CD14-positive monocyte (primary cell): ENCODE data around the gene PRRC2B. TPM values are rescaled to one million over a fixed set of nuclear protein-coding genes. Genes with fewer than 3 reads are reported as not detected.
A peak's percentile ranks its signal among the peaks of the same experiment; 100 is the strongest.

Experiments used
- DNase-seq, 3 donors: peaks; one replicate each; pipeline ENCODE4 v3.0.0-alpha.2; 2011 to 2022
- H2AFZ ChIP-seq: 2 replicates; pipeline ENCODE4 v1.6.0; 2012; ENCODE audit warnings: mild to moderate bottlenecking, low read depth, low read length, inconsistent platforms; ENCODE audit not compliant: insufficient read depth, poor library complexity, severe bottlenecking
- H3K27ac ChIP-seq, 2 donors: 1 replicate in 1 of 2; 2 replicates in 1 of 2; pipeline ENCODE4 v1.5.1; 2012 to 2013; ENCODE audit warnings: low read length in 2 of 2, control low read depth in 1 of 2, inconsistent platforms in 1 of 2, low read depth in 1 of 2, mild to moderate bottlenecking in 1 of 2
- H3K27me3 ChIP-seq, 2 donors: one replicate each; pipeline versions ENCODE4 v1.6.0 to v1.6.1; 2011 to 2013; ENCODE audit warnings: low read length in 2 of 2; ENCODE audit not compliant: control insufficient read depth in 2 of 2, insufficient read depth in 2 of 2
- H3K36me3 ChIP-seq, 2 donors: replicated peaks in 1 of 2; 1 replicate in 1 of 2; 2 replicates in 1 of 2; pipeline versions ENCODE4 v1.5.1 to v1.6.1; 2012 to 2013; ENCODE audit warnings: low read length in 2 of 2, control low read depth in 1 of 2, inconsistent platforms in 1 of 2, mild to moderate bottlenecking in 1 of 2; ENCODE audit not compliant: insufficient read depth in 2 of 2, control insufficient read depth in 1 of 2
- H3K4me1 ChIP-seq, 2 donors: 1 replicate in 1 of 2; 2 replicates in 1 of 2; pipeline versions ENCODE4 v1.5.1 to v1.6.1; 2012 to 2013; ENCODE audit warnings: low read length in 2 of 2, control low read depth in 1 of 2, inconsistent platforms in 1 of 2, mild to moderate bottlenecking in 1 of 2, moderate library complexity in 1 of 2; ENCODE audit not compliant: insufficient read depth in 2 of 2, control insufficient read depth in 1 of 2
- H3K4me2 ChIP-seq: replicated peaks from 2 replicates; pipeline ENCODE3; 2012; ENCODE audit warnings: low read length, moderate library complexity, mild to moderate bottlenecking; ENCODE audit not compliant: poor library complexity, severe bottlenecking; ENCODE audit errors: extremely low read depth
- H3K4me3 ChIP-seq, 3 experiments: fragments of 200-600 bp in 1 of 3; sonication (generic) in 1 of 3; replicated peaks in 1 of 3; 1 replicate in 2 of 3; 2 replicates in 1 of 3; pipeline ENCODE4 v1.5.1; 2011 to 2013; ENCODE audit warnings: low read length in 3 of 3, mild to moderate bottlenecking in 3 of 3, control low read depth in 2 of 3, low read depth in 2 of 3, inconsistent platforms in 1 of 3, moderate library complexity in 1 of 3
- H3K79me2 ChIP-seq: 2 replicates; pipeline ENCODE4 v1.6.0; 2012; ENCODE audit warnings: mild to moderate bottlenecking, control low read depth, inconsistent platforms, low read length, moderate library complexity; ENCODE audit not compliant: insufficient read depth
- H3K9ac ChIP-seq: 2 replicates; pipeline ENCODE4 v1.6.0; 2017; ENCODE audit warnings: low read length, mild to moderate bottlenecking; ENCODE audit not compliant: insufficient read depth, poor library complexity, severe bottlenecking
- H3K9me3 ChIP-seq, 2 donors: replicated peaks in 1 of 2; 1 replicate in 1 of 2; 2 replicates in 1 of 2; pipeline versions ENCODE4 v1.5.1 to v1.6.1; 2012 to 2013; ENCODE audit warnings: low read length in 2 of 2, control low read depth in 1 of 2; ENCODE audit not compliant: control insufficient read depth in 1 of 2, insufficient read depth in 1 of 2
- H4K20me1 ChIP-seq: 2 replicates; pipeline ENCODE4 v1.6.0; 2012; ENCODE audit warnings: mild to moderate bottlenecking, low read length, control low read depth, moderate library complexity; ENCODE audit not compliant: insufficient read depth
- H3K27ac Mint-ChIP-seq, 7 donors: one replicate each; pipeline ENCODE4 v1.8.0; 2020; ENCODE audit warnings: mild to moderate bottlenecking in 7 of 7, mixed read lengths in 7 of 7, moderate library complexity in 6 of 7, inconsistent platforms in 2 of 7
- H3K27me3 Mint-ChIP-seq, 3 donors: one replicate each; pipeline ENCODE4 v1.8.0; 2021 to 2022; ENCODE audit warnings: low read depth in 3 of 3, mild to moderate bottlenecking in 3 of 3, mixed read lengths in 3 of 3, moderate library complexity in 3 of 3, inconsistent platforms in 1 of 3
- H3K36me3 Mint-ChIP-seq, 2 donors: one replicate each; pipeline ENCODE4 v1.8.0; 2020; ENCODE audit warnings: mixed read lengths in 2 of 2, inconsistent platforms in 1 of 2, mild to moderate bottlenecking in 1 of 2
- H3K4me1 Mint-ChIP-seq: one replicate; pipeline ENCODE4 v1.8.0; 2020; ENCODE audit warnings: mild to moderate bottlenecking, mixed read lengths
- H3K4me3 Mint-ChIP-seq, 2 donors: one replicate each; pipeline ENCODE4 v1.8.0; 2020; ENCODE audit warnings: mild to moderate bottlenecking in 2 of 2, mixed read lengths in 2 of 2, moderate library complexity in 1 of 2
- H3K9me3 Mint-ChIP-seq, 7 donors: one replicate each; pipeline ENCODE4 v1.8.0; 2020 to 2022; ENCODE audit warnings: mixed read lengths in 7 of 7, mild to moderate bottlenecking in 6 of 7, moderate library complexity in 6 of 7, inconsistent platforms in 2 of 7
- CTCF ChIP-seq: fragments of 200-600 bp; IDR thresholded peaks from one replicate; pipeline ENCODE4 v1.8.0; 2022; ENCODE audit warnings: antibody characterized with exemption, mild to moderate bottlenecking
- WGBS: methylation state at CpG from one replicate; pipeline ENCODE4 v1.1.5; 2013; ENCODE audit warnings: missing lambda C conversion rate; ENCODE audit not compliant: insufficient coverage; 5-methylcytosine and 5-hydroxymethylcytosine counted together
- intact Hi-C, 2 donors: fragments of 100-400 bp; cut with micrococcal nuclease; formaldehyde crosslinking; loops; one replicate each; pipeline versions ENCODE4 v1.15.0 to v1.15.1; 2023
- polyA plus RNA-seq, 3 donors: library from polyadenylated mRNA; depleted of rRNA in 1 of 3; unstranded in 2 of 3; stranded (reverse) in 1 of 3; fragments of 300-500 nt in 2 of 3; fragments of >200 nt in 1 of 3; fragmentation: Illumina TruSeq in 2 of 3; gene quantifications; 1 replicate in 2 of 3; 2 replicates in 1 of 3; pipeline ENCODE4 v1.2.3, GENCODE V29; 2012 to 2021

Gene PRRC2B
- polyA plus RNA-seq, 3 donors, result 2.8 to 36.2 (median 8.6) TPM

- H3K27me3 Mint-ChIP-seq, result peaks cover 0 to 1% (median 0%) of the 10 kb centered on the region in 3 donors
- H3K27ac Mint-ChIP-seq, result peak overlapping the region in 1 of 7 donors; percentile 73
- no peak overlapping the region for H3K9ac ChIP-seq
- 99% methylated on average over 8 of the region's 16 CpGs for WGBS
- H3K4me3 Mint-ChIP-seq, result no peak overlapping the region
- DNase-seq, result no peak
- no peak overlapping the region for H3K4me3 ChIP-seq
- H4K20me1 ChIP-seq, result peaks cover 85% of the 10 kb centered on the region
- H3K27me3 ChIP-seq, result no peaks in the 10 kb centered on the region
- H3K4me1 Mint-ChIP-seq, result no peaks in the 10 kb centered on the region
- peaks cover 93 to 100% of the 10 kb centered on the region in 2 donors for H3K36me3 ChIP-seq
- no peaks in the 10 kb centered on the region for H3K9me3 ChIP-seq
- H3K4me2 ChIP-seq, result no peak overlapping the region
- TF ChIP-seq CTCF, result no peak
- no peak overlapping the region for H3K27ac ChIP-seq
- intact Hi-C loops, result loop anchor here in 1 of 2 donors (5.0 kb wide), 1 partner anchor 127 kb away; no protein-coding TSS in a partner anchor
- H3K36me3 Mint-ChIP-seq, result peaks cover 86 to 97% of the 10 kb centered on the region in 2 donors
- H2AFZ ChIP-seq, result no peak overlapping the region
- peaks cover 0 to 2% (median 0%) of the 10 kb centered on the region in 7 donors for H3K9me3 Mint-ChIP-seq
- H3K4me1 ChIP-seq, result no peaks in the 10 kb centered on the region
- H3K79me2 ChIP-seq, result peaks cover 6% of the 10 kb centered on the region
Observed at GRCh38 chr9:131474711-131475110, 80.8 kb downstream of the PRRC2B start.

GRCh38 chr9:131475111-131475955, 81.4 kb downstream of the PRRC2B start:
- Histone ChIP-seq H3K4me2 (no peak overlapping the region), H3K4me3 (no peak overlapping the region), H3K9ac (no peak overlapping the region), H2AFZ (no peak overlapping the region), H3K36me3 (peaks cover 93 to 100% of the 10 kb centered on the region in 2 donors), H4K20me1 (peaks cover 83% of the 10 kb centered on the region), H3K9me3 (no peaks in the 10 kb centered on the region), H3K79me2 (peaks cover 6% of the 10 kb centered on the region), H3K27me3 (no peaks in the 10 kb centered on the region), H3K27ac (no peak overlapping the region), H3K4me1 (no peaks in the 10 kb centered on the region)
- no peak for DNase-seq
- H3K9me3 Mint-ChIP-seq, result peaks cover 0 to under 1% (median 0%) of the 10 kb centered on the region in 7 donors
- H3K27ac Mint-ChIP-seq, result peak overlapping the region in 1 of 7 donors; percentile 73
- no peak for TF ChIP-seq CTCF
- no peaks in the 10 kb centered on the region for H3K4me1 Mint-ChIP-seq
- H3K36me3 Mint-ChIP-seq, result peaks cover 85 to 97% of the 10 kb centered on the region in 2 donors
- intact Hi-C loops, result loop anchor here in 1 of 2 donors (5.0 kb wide), 1 partner anchor 128 kb away; no protein-coding TSS in a partner anchor
- WGBS, result 88% methylated on average over 45 of the region's 46 CpGs
- H3K4me3 Mint-ChIP-seq, result no peak overlapping the region
- H3K27me3 Mint-ChIP-seq, result peaks cover 0 to 1% (median 0%) of the 10 kb centered on the region in 3 donors
